GM12874 (cell line): ENCODE results near the gene PAEP.

Experiments used
- TF ChIP-seq, protein P1 (sequence below): IDR thresholded peaks from 2 replicates; pipeline ENCODE4 v1.5.1; 2011; ENCODE audit warnings: low read depth, mild to moderate bottlenecking, control low read depth, low read length, moderate library complexity; ENCODE audit not compliant: insufficient read depth

Gene PAEP

DNA sequence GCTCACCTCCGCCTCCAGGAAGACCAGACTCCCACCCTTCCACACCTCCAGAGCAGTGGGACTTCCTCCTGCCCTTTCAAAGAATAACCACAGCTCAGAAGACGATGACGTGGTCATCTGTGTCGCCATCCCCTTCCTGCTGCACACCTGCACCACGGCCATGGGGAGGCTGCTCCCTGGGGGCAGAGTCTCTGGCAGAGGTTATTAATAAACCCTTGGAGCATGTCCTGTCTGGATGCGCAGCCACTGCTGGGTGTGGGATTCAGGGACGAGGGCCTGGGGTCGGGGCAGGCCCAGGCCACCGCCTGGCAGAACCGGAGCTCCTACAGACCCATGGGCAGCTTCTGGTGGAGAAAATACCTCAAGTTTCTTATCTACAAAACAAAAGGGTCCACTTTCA, 5.0 kb downstream of the PAEP start:
- TF ChIP-seq, protein P1, sequence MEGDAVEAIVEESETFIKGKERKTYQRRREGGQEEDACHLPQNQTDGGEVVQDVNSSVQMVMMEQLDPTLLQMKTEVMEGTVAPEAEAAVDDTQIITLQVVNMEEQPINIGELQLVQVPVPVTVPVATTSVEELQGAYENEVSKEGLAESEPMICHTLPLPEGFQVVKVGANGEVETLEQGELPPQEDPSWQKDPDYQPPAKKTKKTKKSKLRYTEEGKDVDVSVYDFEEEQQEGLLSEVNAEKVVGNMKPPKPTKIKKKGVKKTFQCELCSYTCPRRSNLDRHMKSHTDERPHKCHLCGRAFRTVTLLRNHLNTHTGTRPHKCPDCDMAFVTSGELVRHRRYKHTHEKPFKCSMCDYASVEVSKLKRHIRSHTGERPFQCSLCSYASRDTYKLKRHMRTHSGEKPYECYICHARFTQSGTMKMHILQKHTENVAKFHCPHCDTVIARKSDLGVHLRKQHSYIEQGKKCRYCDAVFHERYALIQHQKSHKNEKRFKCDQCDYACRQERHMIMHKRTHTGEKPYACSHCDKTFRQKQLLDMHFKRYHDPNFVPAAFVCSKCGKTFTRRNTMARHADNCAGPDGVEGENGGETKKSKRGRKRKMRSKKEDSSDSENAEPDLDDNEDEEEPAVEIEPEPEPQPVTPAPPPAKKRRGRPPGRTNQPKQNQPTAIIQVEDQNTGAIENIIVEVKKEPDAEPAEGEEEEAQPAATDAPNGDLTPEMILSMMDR = no peak

DNA sequence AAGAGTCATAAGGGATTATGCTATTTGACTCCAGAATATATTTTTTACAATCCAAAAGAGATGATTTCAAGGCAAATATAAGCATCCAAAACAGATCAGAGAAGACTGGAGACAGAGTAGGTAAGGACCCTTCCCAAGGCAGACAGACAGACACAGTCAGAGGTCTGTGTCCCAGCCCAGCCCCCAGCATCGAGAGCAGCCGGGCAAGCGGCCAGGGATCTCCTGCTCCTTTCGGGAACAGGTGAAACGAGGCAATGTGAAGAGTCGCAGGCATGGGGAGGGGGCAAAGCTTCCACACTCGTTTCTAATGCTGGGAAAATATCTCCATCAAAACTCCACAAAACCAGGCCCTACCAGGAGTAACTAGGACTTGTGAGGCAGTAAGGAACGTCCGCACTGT, 5.8 kb downstream of the PAEP start:
- TF ChIP-seq, protein P1 = no peak

DNA sequence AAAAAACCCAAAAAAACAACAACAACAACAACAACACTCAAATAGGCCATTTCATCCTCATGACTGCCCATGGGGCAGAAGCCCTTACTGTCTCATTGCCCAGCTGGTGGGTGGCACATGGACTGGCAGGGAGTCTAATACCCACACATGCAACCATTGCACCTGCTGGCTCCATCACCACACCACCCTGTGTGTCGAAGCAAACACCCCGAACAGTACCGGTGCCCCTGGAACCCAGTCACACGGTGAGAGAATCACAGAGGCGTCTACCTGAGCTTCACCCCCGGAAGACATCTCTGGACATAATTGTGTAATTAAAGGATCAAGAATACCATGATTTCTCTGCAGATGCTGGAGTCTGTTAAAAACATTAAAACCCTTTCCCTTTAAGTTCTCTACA, 6.5 kb downstream of the PAEP start:
- TF ChIP-seq, protein P1 = no peak

DNA sequence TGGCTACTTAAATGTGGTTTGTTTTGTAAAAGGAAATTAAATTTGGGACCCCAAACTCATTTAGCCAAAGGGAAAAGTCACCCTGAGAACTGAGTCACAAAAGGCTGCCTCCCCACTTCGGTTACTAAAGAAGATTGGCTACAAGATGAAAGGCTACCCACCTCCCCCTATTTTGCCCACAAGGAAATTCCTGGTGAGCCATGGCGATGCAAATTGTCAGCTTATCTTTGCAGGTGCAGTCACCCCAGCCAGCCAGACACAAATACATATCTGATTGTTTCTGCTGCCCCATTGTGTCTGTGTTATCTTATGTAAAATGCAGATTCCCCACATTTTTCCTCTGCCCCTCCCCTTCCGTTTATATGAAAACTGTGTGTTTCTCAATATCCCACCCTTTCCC, 8.9 kb downstream of the PAEP start:
- TF ChIP-seq, protein P1 = no peak

DNA sequence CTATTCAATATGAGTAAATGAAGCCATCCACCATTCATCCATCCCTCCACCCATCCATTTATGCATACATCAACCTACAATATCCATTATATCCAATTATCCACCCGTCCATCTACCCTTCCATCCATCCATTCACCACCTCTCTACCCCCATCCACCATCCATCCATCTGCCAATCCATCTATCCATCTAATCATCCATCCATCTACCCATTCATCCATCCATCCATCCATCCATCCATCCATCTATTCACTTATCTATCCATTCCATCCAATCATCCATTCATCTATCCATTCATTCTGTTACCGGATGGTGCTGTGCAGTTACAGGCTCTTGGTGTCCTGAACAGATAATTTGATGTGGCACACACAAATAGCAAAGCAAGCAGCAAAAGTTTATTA, 10.7 kb downstream of the PAEP start:
- TF ChIP-seq, protein P1 = no peak

DNA sequence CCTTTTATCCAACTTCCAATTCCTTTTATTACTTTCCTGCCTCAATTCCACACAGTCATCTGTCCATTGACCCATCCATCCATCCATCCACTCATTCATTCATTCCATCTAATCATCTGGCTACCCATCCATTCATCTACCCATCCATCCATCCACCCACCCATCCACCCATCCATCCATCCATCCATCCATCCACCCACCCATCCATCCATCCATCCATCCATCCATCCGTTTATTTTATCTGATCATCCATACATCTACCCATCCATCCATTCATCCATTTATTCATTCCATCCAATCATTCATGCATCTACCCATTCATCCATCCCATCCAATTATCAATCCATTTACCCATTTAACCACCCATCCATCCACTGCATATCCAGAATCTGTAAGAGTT, 11.6 kb downstream of the PAEP start:
- TF ChIP-seq, protein P1 = no peak

DNA sequence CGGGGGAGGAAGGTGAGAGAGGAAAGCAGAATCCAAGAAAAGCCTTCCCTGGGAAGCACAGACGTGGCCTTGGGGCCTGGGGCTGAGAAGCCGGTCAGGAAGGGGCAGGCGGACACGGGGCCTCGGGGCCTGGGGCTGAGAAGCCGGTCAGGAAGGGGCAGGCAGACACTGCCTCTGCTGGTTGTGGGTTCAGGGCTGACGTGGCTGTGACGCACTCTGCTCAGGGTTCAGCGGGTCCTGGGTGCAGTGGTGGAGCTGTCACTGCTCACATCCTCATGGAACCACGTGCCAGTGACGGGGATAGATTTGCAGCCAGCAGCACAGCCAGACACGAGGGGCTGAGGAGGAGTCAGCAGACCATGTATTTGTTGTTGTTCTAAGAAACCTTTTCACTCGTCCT, 12.8 kb downstream of the PAEP start:
- TF ChIP-seq, protein P1 = no peak

DNA sequence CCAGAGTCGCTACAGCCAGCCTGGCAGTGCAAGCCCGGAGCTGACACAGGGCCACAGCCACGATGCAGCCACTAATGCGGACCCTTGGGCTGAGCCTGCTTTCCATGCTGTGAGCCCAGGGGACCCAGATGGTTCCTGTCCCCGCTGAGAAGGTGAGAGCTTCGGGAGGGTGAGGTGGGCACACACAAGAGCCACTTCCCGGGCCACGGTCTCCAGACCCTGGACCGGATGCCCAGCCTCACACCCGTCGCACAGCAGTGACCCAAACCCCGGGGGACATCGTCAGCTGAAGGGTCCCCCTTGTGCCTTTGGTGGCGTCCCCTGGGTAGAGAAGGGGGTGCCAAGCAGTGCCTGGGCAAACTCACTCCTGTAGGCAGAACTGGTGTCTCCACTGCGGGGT, 13.4 kb downstream of the PAEP start:
- TF ChIP-seq, protein P1 = no peak
